Measurements from ENCODE around the gene C10orf88.

C10orf88 gene, protein sequence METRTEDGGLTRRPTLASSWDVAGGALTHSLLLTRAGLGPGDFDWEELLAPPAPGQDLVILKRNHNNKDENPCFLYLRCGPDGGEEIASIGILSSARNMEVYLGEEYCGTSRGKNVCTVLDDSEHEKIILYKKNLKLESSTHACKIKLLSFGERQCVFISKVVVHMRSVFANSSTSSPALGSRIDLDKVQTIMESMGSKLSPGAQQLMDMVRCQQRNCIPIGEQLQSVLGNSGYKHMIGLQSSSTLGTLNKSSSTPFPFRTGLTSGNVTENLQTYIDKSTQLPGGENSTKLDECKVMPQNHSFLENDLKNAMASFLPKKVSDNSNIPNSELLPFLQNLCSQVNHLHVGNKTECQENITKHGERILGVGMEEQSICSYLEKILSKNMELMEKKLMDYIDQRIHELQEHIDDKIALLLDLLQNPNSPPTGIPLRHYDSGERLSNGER

GRCh38 chr10:122953902-122954730, at the start of gene C10orf88:
Gene C10orf88 (minus strand): TSS chr10:122954227. CDS start chr10:122954178, 49 bp downstream.
- peak; percentile 96 for DNase-seq

- DNase-seq, result no peak
These were observed 47.3 kb upstream of the C10orf88 start for GRCh38 chr10:123001370-123001769.

DNA sequence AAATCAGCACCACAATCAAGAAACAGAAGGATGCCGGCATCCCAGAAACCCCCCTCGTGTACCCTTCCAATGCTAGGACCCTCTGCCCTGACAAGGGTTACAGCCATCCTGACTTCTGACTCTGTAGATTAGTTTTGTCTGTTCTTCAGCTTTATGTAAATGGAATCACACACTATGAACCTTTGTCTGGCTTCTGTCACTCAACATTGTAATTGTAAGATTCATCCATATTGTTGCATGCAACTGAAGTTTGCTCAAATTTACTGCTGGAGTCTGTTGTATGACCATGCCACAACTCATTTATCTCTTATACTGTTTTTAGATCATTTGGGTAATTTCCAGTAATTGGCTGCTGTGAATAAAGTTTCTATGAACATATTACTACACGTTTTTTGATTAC, 46.1 kb upstream of the C10orf88 start:
- DNase-seq, result no peak

DNA sequence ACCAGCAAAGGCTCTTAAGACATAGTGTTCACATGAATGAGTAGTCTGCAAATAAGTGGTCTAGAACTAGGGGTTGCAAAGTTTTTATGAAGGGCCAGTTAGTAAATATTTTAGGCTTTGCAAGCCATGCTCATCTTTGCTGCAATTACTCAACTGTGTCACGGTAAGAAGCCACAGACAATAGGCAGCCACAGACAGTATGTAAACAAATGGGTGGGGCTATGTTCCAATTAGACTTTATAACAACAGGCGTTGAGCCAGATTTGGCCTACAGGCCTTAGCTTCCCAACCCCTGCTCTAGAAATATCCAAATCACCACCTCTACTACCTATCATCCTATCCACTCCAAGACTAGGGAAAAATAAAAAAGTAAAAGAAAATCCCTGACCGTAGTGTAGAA, 45.3 kb upstream of the C10orf88 start:
- no peak for DNase-seq

DNA sequence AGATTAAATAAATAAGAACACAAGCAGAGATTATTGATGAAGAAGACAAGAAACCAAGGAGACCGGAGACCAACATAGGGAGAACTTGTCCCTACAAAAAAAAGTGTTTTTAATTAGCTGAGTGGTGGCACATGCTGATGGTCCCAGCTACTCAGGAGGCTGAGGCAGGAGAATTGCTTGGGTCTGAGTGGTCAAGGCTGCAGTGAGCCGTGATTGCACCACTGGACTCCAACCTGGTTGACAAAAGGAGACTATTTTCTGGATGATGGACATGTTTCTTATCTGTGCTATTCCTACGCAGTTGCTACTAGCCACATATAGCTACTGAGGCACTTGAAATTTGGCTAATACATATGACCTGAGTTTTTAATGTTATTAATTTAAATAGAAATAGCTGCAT, 44.9 kb upstream of the C10orf88 start:
- no peak for DNase-seq

- DNase-seq, result no peak
These were observed 44.4 kb upstream of the C10orf88 start for GRCh38 chr10:122998360-122998917.

- DNase-seq, result no peak
These were observed 43.8 kb upstream of the C10orf88 start for GRCh38 chr10:122997864-122998263.

GRCh38 chr10:122995936-122996335, 41.9 kb upstream of the C10orf88 start:
- DNase-seq, result no peak

GRCh38 chr10:122993797-122994336, 39.8 kb upstream of the C10orf88 start:
- no peak for DNase-seq

DNA sequence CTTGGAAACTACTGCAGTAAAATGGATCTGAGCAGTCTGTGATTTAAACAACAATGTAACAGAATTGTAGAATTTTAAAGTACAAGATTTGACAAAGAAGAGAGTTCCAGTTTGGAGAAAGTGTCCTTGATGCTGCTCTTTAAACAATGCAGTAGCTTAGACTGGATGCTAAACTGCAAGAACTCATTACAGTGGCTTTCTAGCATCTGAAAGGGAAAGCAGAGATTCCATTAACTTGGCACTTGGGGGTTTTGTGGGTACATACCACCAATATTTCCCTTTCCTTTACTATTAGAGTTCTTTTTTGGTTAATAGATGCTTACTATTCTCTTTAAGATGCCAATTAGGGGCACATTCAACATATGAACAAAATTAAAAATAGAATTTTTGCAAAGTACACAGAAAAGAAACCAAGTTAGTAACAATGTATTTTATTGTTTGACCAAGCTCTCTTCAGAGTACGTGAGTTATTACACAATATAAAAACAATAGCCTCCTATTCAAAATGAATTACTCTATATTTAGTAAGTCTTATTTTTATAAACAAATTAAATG, 38.1 kb upstream of the C10orf88 start:
- no peak for DNase-seq

DNA sequence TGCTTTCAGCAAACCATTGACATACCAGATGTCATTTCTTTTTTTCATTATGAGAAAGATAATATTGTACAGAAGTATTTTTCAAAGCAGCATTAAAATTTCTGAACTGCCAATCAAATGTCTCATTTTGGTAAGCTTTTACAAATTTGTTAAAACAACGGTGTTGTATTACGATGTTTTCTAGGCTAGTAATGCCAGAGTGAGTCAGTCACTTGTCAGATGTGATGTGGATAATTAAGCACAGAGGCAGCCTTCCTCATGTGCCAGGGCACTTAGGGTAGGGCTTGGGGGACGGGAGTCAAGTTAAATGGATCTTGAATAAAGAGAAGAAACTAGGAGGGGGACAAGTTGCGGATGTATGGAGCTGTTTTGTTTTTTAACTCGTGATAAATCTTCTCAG, 36.3 kb upstream of the C10orf88 start:
- DNase-seq, result no peak

DNA sequence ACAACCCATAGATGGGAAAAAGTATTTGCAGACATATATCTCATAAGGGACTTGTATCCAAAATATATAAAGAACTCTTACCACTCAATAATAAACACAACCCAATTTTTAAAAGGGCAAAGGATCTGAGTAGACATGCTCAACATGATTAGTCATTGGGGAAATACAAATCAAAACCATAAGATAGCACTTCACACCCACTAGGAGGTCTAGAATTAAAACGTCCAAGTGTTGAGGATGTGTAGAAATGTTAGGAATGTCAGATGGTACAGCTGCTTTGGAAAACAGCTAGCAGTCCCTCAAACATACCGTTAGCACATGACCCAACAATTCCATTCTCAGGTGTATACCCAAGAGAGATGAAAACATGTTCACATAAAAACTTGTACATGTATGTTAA, 34.5 kb upstream of the C10orf88 start:
- no peak for DNase-seq

DNA sequence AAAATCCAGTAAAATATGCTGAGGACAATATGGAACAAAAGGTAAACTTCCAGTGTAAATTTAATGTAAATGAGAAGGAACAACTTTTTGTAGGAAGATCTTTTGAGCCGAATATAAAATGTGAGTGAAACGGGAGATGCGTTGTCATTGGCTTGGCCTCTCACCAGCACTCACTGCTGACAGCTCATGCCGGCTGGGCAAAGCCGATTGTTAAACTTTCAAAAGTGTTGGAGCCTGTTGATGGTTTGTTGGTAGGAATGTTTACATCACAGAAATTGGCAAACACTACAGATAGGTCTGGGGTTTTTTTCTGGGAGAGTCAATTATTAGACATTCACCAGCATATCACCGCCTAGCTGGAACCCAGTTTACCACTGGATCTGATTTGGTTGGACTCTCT, 32.3 kb upstream of the C10orf88 start:
- no peak for DNase-seq

- no peak for DNase-seq
These were observed 30.7 kb upstream of the C10orf88 start for GRCh38 chr10:122984708-122985107.

- DNase-seq, result no peak
These were observed 29.9 kb upstream of the C10orf88 start for GRCh38 chr10:122983898-122984297.

DNA sequence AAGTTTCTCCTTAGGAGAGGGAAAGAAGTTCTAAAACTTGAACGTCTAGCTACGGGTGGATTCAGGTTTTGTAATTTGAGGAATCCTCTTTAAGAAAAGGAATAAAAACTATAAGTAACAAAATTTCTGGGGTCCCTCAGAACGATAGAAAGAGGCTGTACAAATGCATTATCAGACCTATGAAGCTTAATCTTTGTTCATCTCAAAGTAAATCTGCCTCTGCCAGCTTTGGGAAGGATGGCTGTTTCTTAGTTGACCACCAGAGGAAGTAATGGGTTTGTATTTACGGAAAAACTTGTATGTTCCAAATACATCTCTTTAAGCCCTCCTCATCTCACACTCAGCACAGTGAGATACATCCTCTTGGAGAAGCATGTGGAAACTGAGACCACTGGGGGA, 27.0 kb upstream of the C10orf88 start:
- peak; percentile 24 for DNase-seq

DNA sequence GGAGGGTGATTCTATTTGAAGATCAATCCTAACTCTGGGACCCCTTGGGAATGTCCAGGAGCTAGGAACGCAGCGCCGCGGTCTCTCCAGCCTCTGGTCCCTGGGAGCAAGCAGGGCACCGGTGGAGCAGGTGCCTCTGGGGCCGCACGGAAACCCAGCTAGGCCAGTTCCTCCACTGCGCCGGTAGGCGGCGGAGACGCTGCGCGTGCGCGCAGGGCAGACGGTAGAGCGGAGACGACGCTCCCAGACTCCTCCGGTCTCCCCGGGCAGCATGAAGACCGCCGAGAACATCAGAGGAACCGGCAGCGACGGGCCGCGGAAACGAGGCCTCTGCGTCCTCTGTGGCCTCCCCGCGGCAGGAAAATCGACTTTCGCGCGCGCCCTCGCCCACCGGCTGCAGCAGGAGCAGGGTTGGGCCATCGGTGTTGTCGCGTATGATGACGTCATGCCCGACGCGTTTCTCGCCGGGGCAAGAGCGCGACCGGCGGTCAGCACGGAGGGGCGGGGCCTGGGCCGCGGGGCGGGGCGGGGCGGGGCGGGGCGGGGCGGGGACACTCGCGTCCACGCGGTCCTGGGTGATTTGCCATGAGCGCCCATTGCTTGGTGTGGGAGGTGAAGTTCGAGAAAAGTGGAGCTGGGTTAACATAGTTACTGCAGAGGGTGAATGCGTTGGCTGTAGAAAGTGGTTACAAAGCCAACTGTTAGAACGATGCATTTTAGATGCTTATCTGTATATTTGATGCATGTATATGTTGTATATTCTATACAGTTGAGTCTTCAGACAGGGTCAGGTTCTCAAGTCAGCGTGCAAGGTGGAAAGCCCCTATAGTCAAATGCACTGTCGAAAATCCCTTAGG, 26.4 kb upstream of the C10orf88 start, which contains the start of gene PSTK:
PSTK (plus strand) TSS at position 193 of the 857 bp plus-strand sequence; CDS start at position 272, 79 bp downstream.
- DNase-seq, result peak; percentile 89

- DNase-seq, result no peak
These were observed 20.6 kb upstream of the C10orf88 start for GRCh38 chr10:122974543-122975064.

GRCh38 chr10:122974023-122974422, 20.0 kb upstream of the C10orf88 start:
- peak; percentile 39 for DNase-seq

DNA sequence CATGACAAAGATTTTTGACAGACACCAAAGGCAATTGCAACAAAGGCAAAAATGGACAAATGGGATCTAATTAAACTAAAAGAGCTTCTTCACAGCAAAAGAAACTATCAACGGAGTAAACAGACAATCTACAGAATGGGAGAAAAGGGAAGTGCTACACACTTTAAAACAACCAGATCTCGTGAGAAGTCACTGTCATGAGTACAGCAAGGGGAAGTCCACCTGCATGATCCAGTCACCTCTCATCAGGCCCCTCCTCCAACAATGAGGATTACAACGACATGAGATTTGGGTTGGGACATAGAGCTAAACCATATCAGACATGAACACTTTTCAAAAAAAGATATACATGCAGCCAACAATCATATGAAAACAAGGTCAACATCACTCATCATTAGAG, 14.7 kb upstream of the C10orf88 start:
- DNase-seq, result no peak

GRCh38 chr10:122966879-122967278, 12.9 kb upstream of the C10orf88 start:
- no peak for DNase-seq

- no peak for DNase-seq
These were observed 8.4 kb upstream of the C10orf88 start for GRCh38 chr10:122962405-122962804.

Data from RPMI8226 (cell line).